ENCODE results near the gene AANAT. TPM values are rescaled to one million over a fixed set of nuclear protein-coding genes. Genes with fewer than 3 reads are reported as not detected.
"Not testable (repeated sequence)": the region's sequence is repeated elsewhere in the genome, so short reads cannot be mapped to it uniquely, and the experiment has no call there.

The AANAT gene
- polyA plus RNA-seq, 1 experiment, result not detected

DNA sequence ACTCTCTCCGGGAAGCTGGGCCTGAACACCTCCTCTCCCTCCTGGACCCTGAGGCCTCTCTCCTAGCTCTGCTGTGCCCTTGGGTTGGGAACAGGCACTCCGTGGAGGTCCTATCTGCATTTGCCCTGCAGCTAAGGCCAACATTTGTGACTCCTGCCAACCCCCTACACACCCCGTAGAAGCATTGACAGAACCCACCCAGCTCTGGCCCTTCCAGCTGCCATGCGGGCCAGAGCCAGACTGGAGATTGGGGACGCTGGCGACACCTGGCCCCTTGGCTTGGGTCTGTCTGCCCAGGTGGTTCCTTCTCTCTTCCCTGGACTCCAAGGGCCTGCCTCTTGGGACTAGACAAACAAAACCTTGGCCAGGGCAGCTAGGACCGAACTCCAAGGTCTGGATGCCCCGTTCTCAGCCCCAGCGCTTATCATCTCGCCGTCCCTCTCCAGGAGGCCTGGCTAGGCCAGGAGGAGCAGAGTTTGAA lies 34.5 kb downstream of the AANAT start:
- Histone ChIP-seq H3K27me3 (ENCODE audit: control insufficient read depth, insufficient read depth, low read length) (no peaks in the 10 kb centered on the region), H3K36me3 (ENCODE audit: control insufficient read depth, insufficient read depth, low read length) (no peaks in the 10 kb centered on the region), H3K4me3 (ENCODE audit: low read depth, low read length) (peak overlapping the region; percentile 52)
- CTCF ChIA-PET, result interaction anchor here (0.6 to 19.7 kb wide), 6 partner anchors 12 to 93 kb away, joined by 3 to 442 read pairs (median 6); partner anchors contain the start of genes AANAT and UBE2O
- DNase-seq (ENCODE audit: low read depth), result no peak
- TF ChIP-seq, protein P1, sequence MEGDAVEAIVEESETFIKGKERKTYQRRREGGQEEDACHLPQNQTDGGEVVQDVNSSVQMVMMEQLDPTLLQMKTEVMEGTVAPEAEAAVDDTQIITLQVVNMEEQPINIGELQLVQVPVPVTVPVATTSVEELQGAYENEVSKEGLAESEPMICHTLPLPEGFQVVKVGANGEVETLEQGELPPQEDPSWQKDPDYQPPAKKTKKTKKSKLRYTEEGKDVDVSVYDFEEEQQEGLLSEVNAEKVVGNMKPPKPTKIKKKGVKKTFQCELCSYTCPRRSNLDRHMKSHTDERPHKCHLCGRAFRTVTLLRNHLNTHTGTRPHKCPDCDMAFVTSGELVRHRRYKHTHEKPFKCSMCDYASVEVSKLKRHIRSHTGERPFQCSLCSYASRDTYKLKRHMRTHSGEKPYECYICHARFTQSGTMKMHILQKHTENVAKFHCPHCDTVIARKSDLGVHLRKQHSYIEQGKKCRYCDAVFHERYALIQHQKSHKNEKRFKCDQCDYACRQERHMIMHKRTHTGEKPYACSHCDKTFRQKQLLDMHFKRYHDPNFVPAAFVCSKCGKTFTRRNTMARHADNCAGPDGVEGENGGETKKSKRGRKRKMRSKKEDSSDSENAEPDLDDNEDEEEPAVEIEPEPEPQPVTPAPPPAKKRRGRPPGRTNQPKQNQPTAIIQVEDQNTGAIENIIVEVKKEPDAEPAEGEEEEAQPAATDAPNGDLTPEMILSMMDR (IDR thresholded peaks at IDR 0.05; ENCODE audit: insufficient read depth, low read depth, low read length), result no peak
- POLR2A ChIA-PET, result interaction anchor here (1.1 kb wide), 1 partner anchor 9 kb away, joined by 4 read pairs; no protein-coding TSS in a partner anchor

DNA sequence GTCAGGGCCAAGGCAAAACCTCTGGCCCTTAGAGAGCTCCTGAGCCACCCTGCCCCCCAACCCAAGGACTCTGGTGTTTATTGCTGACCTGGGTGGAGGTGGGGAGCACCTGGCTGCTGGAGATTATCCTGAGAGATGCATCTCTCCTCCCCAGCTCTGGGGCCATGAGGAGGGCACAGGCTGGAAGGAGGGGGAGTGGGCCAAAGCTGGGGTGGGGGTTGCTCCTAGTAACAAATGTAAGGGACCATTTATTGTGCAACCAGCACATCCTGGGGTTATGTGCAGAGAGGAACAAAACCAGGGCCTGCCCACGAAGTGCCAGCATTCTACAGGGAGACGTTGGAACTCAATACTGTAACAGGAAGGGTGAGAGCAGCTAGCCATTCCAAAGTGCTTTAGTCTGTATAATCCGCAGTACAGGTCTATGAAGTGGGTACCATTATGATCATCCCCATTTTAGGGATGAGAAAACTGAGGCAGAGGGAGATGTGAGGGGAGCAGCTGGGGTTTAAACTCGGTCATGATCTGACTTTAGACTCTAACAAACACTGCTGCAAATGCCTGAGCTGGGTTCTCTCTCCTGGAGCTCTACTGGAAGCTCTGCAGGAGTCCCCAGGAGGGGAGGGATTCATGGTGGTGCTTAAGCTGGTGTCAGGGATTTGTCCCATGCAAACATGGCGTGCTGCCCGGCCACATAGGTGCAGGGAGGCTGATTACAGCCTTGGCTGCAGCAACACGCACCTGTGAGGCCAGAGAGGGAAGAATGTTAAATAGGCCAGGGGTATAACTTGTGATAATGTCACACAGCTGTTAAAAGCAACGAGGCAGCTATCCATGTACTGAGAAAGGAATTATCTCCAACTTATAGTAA lies 35.2 kb downstream of the AANAT start:
- TF ChIP-seq, protein P1 (IDR thresholded peaks at IDR 0.05; ENCODE audit: insufficient read depth, low read depth, low read length), result no peak
- POLR2A ChIA-PET, result no interaction called here
- CTCF ChIA-PET, result interaction anchor here (1.2 to 19.7 kb wide), 4 partner anchors 13 to 94 kb away, joined by 3 to 442 read pairs (median 8); partner anchors contain the start of genes AANAT and UBE2O
- DNase-seq (ENCODE audit: low read depth), result no peak
- H3K4me3 ChIP-seq (ENCODE audit: low read depth, low read length), result no peak overlapping the region
- peaks cover 4% of the 10 kb centered on the region; the same call in 1 of the 2 replicates for H3K27me3 ChIP-seq (ENCODE audit: control insufficient read depth, insufficient read depth, low read length)
- H3K36me3 ChIP-seq (ENCODE audit: control insufficient read depth, insufficient read depth, low read length), result no peaks in the 10 kb centered on the region

DNA sequence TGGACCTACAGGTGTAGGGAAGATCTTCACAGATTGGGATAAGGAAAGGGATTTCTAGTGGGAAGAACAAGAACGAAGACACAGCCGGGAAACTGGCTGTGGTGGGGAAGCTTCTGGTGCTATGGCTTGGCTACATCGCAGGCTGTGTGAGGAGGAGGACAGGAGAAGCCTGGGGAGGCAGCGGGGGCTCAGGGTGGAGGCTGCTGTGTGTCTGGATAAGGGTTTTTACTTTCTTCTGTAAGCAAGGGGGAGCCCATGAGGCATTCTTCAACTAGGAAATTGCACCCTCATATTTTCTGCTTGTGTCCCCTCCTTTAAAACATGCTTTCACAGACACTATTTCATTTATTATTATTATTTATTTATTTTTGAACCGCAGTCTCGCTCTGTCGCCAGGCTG lies 36.7 kb downstream of the AANAT start:
- TF ChIP-seq, protein P1 (IDR thresholded peaks at IDR 0.05; ENCODE audit: insufficient read depth, low read depth, low read length), result peak; percentile 14; the same call in 1 of the 2 replicates
- POLR2A ChIA-PET, result no interaction called here
- no peak for DNase-seq (ENCODE audit: low read depth)
- no peak overlapping the region for H3K4me3 ChIP-seq (ENCODE audit: low read depth, low read length)
- H3K27me3 ChIP-seq (ENCODE audit: control insufficient read depth, insufficient read depth, low read length), result peaks cover 8% of the 10 kb centered on the region
- CTCF ChIA-PET, result interaction anchor here (0.6 to 19.7 kb wide), 2 partner anchors 44 to 364 kb away, joined by 3 to 442 read pairs; partner anchors contain the start of genes AANAT and UBE2O
- H3K36me3 ChIP-seq (ENCODE audit: control insufficient read depth, insufficient read depth, low read length), result no peaks in the 10 kb centered on the region

DNA sequence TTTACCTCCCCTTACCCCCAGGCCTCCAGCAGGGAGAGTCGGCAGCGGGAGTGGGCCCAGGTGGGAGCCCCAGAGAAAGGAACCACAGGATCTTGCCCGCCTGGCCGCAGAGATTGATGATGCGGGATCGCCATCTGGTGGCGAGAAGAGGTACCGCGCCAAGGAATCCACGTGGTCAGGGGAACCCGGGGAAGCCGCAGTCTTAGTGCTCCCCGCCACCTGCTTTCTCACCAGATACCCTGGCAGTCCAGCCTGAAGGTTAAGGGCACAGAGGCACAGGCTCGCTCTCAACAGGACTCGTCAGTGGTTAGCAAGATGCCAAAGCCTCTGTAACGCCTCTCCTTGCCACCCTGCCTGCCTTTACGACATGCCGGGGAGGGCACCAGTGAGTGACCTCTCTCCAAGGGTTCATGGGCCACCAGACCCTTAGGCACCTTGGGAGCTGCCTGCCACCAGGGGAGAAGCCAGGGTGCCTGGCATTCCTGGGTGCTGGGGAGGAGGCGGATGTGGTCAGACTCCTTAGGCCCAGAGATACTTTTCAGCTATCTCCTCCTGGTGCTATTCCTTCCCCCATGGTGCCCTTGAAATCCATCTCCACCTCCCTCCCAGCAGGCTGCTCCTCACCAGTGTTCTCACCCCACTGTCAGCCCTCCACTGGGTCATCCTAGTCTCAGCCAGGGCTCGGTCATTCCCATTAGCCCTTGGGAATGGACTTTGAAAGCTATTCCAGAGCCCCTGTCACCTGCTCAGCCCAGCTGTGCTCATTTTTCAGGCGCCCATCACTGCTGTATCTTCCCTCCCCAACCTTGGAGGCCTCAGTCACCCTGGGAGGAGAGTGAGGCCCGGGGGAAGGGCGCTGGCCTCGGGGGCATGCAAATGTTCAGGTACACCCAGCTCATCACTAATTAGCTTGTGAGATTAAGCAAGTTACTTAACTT lies 39.3 kb downstream of the AANAT start:
- Histone ChIP-seq H3K27me3 (ENCODE audit: control insufficient read depth, insufficient read depth, low read length) (peaks cover 8% of the 10 kb centered on the region), H3K36me3 (ENCODE audit: control insufficient read depth, insufficient read depth, low read length) (no peaks in the 10 kb centered on the region), H3K4me3 (ENCODE audit: low read depth, low read length) (no peak overlapping the region)
- TF ChIP-seq, protein P1 (IDR thresholded peaks at IDR 0.05; ENCODE audit: insufficient read depth, low read depth, low read length), result peak; percentile 89
- ChIA-PET CTCF (interaction anchor here (0.7 to 19.7 kb wide), 17 partner anchors 9 to 203 kb away, joined by 3 to 442 read pairs (median 7); partner anchors contain the start of genes AANAT and UBE2O), POLR2A (no interaction called here)
- DNase-seq (ENCODE audit: low read depth), result no peak

DNA sequence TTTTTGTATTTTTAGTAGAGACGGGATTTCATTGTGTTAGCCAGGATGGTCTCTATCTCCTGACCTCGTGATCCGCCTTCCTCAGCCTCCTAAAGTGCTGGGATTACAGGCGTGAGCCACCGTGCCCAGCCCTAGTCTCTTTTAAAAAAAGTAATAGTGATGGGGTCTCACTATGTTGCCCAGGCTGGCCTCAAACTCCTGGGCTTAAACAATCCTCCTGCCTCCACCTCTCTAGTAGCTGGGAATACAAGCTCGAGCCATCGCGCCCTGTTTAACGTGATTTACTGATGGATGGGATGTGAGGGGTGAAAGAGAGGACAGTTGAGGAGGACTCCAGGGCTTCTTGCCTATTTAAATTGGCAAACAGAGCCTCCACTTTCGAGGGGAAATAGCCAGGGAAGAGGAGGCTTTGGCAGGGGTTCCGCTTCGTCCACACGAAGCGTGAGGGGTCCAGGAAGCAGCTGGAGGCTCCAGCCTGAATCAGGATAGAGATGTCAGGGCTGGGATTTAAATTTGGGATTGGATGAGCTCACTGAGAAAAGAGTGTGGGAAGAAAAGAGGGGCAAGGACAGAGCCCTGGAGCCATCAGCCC lies 41.2 kb downstream of the AANAT start:
- H3K4me3 ChIP-seq (ENCODE audit: low read depth, low read length); H3K36me3 ChIP-seq (ENCODE audit: control insufficient read depth, insufficient read depth, low read length); DNase-seq (ENCODE audit: low read depth); H3K27me3 ChIP-seq (ENCODE audit: control insufficient read depth, insufficient read depth, low read length); POLR2A ChIA-PET: not testable (repeated sequence)
- CTCF ChIA-PET, result interaction anchor here (1.4 to 19.7 kb wide), 8 partner anchors 11 to 101 kb away, joined by 3 to 442 read pairs (median 12); partner anchors contain the start of genes AANAT and UBE2O

Data from BJ (cell line).